ENCODE measurements around the gene CDSN. TPM values are rescaled to one million over a fixed set of nuclear protein-coding genes. Genes with fewer than 3 reads are reported as not detected.

Gene CDSN
- total RNA-seq, 4 donors from 2014 or later = not detected

DNA sequence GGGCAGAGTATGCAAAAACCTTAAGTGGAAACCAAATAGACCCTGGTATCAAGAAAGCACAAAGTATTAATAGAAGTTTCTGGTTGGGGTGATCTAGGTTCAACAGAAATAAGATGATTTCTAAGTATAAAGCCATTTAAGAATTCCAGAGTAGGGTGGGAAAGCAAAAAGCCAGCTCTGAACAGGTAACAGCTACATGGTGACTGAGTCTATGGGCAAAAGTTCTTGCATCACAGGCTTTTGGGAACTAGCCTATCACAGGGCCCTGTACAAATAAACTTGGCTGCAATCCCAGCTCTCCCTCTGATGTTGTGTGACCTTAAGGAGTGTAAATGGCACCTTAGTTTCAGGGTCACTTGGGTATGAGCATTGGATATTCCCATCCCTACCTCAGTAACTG lies 43.7 kb upstream of the CDSN start:
- Histone ChIP-seq H3K9me3 (no peaks in the 10 kb centered on the region), H3K36me3 (peaks cover 0 to 17% (median 8%) of the 10 kb centered on the region in 4 donors), H3K27me3 (no peaks in the 10 kb centered on the region), H3K27ac (replicated peaks in 1 of 4) (no peak overlapping the region), H3K4me1 (peaks cover 7 to 13% (median 8%) of the 10 kb centered on the region in 4 donors), H3K4me3 (no peak overlapping the region)
- intact Hi-C loops (cut with DNase I) = no loop called here
- TF ChIP-seq, protein P1, sequence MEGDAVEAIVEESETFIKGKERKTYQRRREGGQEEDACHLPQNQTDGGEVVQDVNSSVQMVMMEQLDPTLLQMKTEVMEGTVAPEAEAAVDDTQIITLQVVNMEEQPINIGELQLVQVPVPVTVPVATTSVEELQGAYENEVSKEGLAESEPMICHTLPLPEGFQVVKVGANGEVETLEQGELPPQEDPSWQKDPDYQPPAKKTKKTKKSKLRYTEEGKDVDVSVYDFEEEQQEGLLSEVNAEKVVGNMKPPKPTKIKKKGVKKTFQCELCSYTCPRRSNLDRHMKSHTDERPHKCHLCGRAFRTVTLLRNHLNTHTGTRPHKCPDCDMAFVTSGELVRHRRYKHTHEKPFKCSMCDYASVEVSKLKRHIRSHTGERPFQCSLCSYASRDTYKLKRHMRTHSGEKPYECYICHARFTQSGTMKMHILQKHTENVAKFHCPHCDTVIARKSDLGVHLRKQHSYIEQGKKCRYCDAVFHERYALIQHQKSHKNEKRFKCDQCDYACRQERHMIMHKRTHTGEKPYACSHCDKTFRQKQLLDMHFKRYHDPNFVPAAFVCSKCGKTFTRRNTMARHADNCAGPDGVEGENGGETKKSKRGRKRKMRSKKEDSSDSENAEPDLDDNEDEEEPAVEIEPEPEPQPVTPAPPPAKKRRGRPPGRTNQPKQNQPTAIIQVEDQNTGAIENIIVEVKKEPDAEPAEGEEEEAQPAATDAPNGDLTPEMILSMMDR (IDR thresholded peaks at IDR 0.05) = no peak
- DNase-seq (ENCODE audit: extremely low spot score) = no peak

DNA sequence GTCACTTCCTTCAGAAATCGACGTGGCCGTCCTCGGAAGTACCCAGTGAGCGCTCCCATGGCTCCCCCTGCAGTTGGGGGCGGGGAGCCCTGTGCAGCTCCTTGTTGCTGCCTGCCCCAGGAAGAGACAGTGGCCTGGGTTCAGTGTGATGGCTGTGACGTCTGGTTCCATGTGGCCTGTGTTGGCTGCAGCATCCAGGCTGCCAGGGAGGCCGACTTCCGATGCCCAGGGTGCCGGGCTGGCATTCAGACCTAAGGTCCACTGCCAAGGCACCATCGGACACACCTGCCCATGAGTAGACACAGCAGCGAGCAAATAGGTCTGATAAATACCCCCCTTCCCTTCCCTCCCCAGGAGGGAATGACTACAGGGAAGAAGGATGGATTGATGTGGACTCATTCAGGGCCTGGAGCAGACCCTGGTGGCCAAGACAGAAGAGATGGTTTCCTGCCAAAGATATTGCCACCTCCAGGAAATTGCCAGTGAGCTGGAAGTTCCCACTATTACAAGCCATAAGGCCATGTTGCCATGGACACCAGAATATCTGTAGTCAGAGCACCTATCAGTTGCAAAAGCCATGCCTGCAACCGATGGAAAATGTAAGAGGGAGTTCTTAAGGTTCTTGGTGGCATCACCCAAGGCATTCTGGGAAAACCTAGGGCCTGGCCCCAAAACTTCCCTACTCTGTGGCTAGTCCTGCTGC lies 42.4 kb upstream of the CDSN start:
- Histone ChIP-seq H3K9me3 (no peaks in the 10 kb centered on the region), H3K4me1 (peaks cover 10 to 19% (median 14%) of the 10 kb centered on the region in 4 donors), H3K27me3 (no peaks in the 10 kb centered on the region), H3K4me3 (no peak overlapping the region), H3K27ac (replicated peaks in 1 of 4) (no peak overlapping the region), H3K36me3 (peaks cover 0 to 17% (median 8%) of the 10 kb centered on the region in 4 donors)
- intact Hi-C loops (cut with DNase I) = no loop called here
- TF ChIP-seq POLR2AphosphoS5 (IDR thresholded peaks at IDR 0.05) = no peak
- no peak for TF ChIP-seq POLR2A (IDR thresholded peaks at IDR 0.05; ENCODE audit: low read depth)
- TF ChIP-seq, protein P1 (IDR thresholded peaks at IDR 0.05) = no peak
- no peak for TF ChIP-seq EP300 (IDR thresholded peaks at IDR 0.05)
- 91% methylated on average over 12 of the region's 13 CpGs for WGBS
- DNase-seq (ENCODE audit: extremely low spot score) = no peak

DNA sequence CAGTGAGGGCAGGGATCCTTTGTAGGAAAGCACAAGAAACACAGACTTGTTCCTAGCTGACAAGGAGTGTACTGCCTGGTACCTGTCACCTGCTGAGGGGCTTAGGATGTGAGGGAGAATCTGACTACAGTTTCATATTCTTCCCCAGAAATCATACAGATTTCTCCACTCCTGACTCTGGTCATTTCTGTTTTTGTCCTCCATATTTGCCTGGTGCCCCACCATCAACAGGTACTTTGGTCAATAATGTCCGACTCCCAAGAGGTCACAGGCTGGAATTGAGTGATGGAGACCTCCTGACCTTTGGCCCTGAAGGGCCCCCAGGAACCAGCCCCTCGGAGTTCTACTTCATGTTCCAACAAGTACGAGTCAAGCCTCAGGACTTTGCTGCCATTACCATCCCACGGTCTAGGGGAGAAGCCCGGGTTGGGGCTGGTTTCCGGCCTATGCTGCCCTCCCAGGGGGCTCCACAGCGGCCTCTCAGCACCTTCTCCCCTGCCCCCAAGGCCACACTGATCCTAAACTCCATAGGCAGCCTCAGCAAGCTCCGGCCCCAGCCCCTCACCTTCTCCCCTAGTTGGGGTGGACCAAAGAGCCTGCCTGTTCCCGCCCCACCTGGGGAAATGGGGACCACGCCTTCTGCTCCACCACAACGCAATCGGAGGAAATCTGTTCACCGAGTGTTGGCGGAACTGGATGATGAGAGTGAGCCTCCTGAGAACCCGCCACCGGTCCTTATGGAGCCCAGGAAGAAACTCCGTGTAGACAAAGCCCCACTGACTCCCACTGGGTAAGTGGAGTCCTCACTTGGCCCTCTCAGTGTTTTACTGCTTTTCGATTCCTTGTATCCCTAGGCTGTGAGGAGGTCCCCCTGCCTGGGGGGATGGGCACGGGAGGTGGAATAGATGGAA lies 41.2 kb upstream of the CDSN start:
- intact Hi-C loops (cut with DNase I) = no loop called here
- H3K4me1 ChIP-seq = peaks cover 16 to 28% (median 26%) of the 10 kb centered on the region in 4 donors
- TF ChIP-seq, protein P1 (IDR thresholded peaks at IDR 0.05) = no peak
- TF ChIP-seq EP300 (IDR thresholded peaks at IDR 0.05) = no peak
- no peak for TF ChIP-seq POLR2AphosphoS5 (IDR thresholded peaks at IDR 0.05)
- no peak for TF ChIP-seq POLR2A (IDR thresholded peaks at IDR 0.05; ENCODE audit: low read depth)
- H3K27ac ChIP-seq (replicated peaks in 1 of 4) = no peak overlapping the region
- H3K36me3 ChIP-seq = peaks cover 0 to 17% (median 8%) of the 10 kb centered on the region in 4 donors
- DNase-seq (ENCODE audit: extremely low spot score) = no peak
- no peak overlapping the region for H3K4me3 ChIP-seq
- no peaks in the 10 kb centered on the region for H3K27me3 ChIP-seq
- WGBS = 89% methylated on average over 17 of the region's 19 CpGs
- H3K9me3 ChIP-seq = no peaks in the 10 kb centered on the region

DNA sequence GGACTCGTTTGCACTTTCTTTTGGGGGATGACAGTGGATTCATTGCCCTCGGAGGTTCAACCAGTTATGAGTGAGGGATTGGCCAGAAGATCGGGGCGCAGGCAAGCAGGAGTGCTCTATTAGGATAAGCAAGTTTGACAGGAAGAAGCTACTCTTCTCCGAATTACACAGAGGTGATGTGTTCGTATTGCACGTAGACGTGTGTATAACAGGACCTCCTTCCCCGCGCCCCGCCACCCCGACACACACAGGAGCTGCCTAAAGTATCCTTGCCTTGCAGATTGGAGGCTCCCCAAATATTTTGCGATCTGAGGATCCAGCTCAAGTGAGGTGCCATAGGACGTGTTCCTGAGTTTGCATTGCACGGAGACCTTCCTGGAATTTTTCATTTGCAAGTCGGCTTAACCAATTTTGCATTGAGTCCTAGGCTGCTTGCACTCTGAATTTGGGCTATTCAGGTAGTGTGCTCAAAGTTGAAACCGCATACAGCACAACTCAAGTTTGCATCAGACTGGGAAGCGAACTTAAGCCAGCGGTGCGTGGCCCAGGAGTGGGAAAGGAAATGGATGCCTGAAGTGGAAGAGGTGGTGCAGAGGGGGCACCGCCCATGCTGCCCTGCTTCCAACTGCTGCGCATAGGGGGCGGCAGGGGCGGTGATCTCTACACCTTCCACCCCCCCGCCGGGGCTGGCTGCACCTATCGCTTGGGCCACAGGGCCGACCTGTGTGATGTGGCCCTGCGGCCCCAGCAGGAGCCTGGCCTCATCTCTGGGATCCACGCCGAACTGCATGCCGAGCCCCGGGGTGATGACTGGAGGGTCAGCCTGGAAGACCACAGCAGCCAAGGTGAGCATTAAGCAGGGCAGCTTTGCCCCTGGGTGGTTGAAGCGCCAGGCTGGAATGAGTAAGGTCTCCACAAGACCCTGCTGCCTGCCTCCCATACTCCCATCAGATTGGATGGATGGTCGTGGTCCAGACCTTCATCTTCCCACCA lies 38.9 kb upstream of the CDSN start:
- Histone ChIP-seq H3K27ac (replicated peaks in 1 of 4) (peak overlapping the region; percentile 77 to 84 (median 81)), H3K4me1 (peaks cover 16 to 28% (median 26%) of the 10 kb centered on the region in 4 donors), H3K4me3 (peak overlapping the region; percentile 60 to 71 (median 69)), H3K9me3 (no peaks in the 10 kb centered on the region), H3K27me3 (no peaks in the 10 kb centered on the region), H3K36me3 (peaks cover 4 to 33% (median 26%) of the 10 kb centered on the region in 4 donors)
- TF ChIP-seq POLR2AphosphoS5 (IDR thresholded peaks at IDR 0.05) (no peak), POLR2A (IDR thresholded peaks at IDR 0.05; ENCODE audit: low read depth) (no peak), EP300 (IDR thresholded peaks at IDR 0.05) (no peak)
- TF ChIP-seq, protein P1 (IDR thresholded peaks at IDR 0.05) = no peak
- 9% methylated on average over 21 of the region's 35 CpGs for WGBS
- no peak for DNase-seq (ENCODE audit: extremely low spot score)
- intact Hi-C loops (cut with DNase I) = no loop called here

Measured in esophagus muscularis mucosa (tissue), 4 donors.